ENCODE data around the gene ASTN1. TPM values are rescaled to one million over a fixed set of nuclear protein-coding genes. Genes with fewer than 3 reads are reported as not detected.

The ASTN1 gene
- total and polyA plus RNA-seq, 9 of the 15 experiments (the other 6 are each of a cell fraction or from before 2014, with no cell fraction given), result 0.05 to 0.22 (median 0.18) TPM

GRCh38 chr1:176843352-176844297 is 320.9 kb downstream of the ASTN1 start (continued):
- 0 out of 2 replicates have a peak, but pooled peaks have one; percentile 29 for TF ChIP-seq GMEB1 (CRISPR knock-in tag; IDR thresholded peaks at IDR 0.05)
- no peak for TF ChIP-seq UBTF (IDR thresholded peaks at IDR 0.05; ENCODE audit: borderline replicate concordance in 1 of 2, low read depth in 2 of 2, low read length in 2 of 2)
- TF ChIP-seq SMAD3 (CRISPR knock-in tag; conservative IDR thresholded peaks at IDR 0.05), result no peak
- TF ChIP-seq ZNF407 (IDR thresholded peaks at IDR 0.05; ENCODE audit: low read depth), result no peak
- peak; percentile 39; the same call in 1 of the 2 replicates for TF ChIP-seq TEAD4 (IDR thresholded peaks at IDR 0.05; ENCODE audit: low read length)
- TF ChIP-seq TEAD4 (CRISPR knock-in tag; IDR thresholded peaks at IDR 0.05; ENCODE audit: borderline replicate concordance), result no peak
- TF ChIP-seq TCF7L2 (IDR thresholded peaks at IDR 0.05; ENCODE audit: low read depth, low read length), result no peak
- no peak for TF ChIP-seq SLC30A9 (CRISPR knock-in tag; IDR thresholded peaks at IDR 0.05)
- TF ChIP-seq RBM17 (IDR thresholded peaks at IDR 0.05; ENCODE audit: borderline replicate concordance, low read depth, low read length), result no peak
- no peak for TF ChIP-seq HDAC8 (tag; IDR thresholded peaks at IDR 0.05)
- TF ChIP-seq RNF219 (CRISPR knock-in tag; IDR thresholded peaks at IDR 0.05), result no peak

All from K562 (cell line).